GM12878 (cell line): Measurements from ENCODE around the gene AASDH. TPM values are rescaled to one million over a fixed set of nuclear protein-coding genes. Genes with fewer than 3 reads are reported as not detected.

Source experiments
- ATAC-seq: fragments of 200-7000 bp; cut with Tn5 transposase; 3 replicates; pipeline ENCODE4 v1.9.1; 2020; ENCODE audit warnings: mild to moderate bottlenecking, moderate library complexity
- BruUV-seq: library from RNA; stranded (reverse); fragments of 400-500 nt; replicated peaks from 2 replicates; lab custom pipeline; 2021; lab: Mats Ljungman, UMichigan
- CTCF ChIA-PET: fragments of 300-600 bp; sonication (Branson Sonifier 250); formaldehyde crosslinking; extraction: SDS; loops from one replicate; lab custom pipeline; 2021; ENCODE audit warnings: inconsistent platforms; lab: Yijun Ruan, JAX
- POLR2A ChIA-PET: fragments of 350-600 bp; formaldehyde crosslinking; extraction: SDS; loops from one replicate; lab custom pipeline; 2021; ENCODE audit warnings: inconsistent platforms; lab: Charles Lee
- RAD21 ChIA-PET: fragments of 300-600 bp; sonication (Branson Sonifier 250); formaldehyde crosslinking; loops from one replicate; lab custom pipeline; 2023; ENCODE audit warnings: antibody characterized with exemption; ENCODE audit not compliant: unreplicated experiment; lab: Charles Lee
- SMC1A ChIA-PET: fragments of 300-600 bp; sonication (Branson Sonifier 250); formaldehyde crosslinking; loops from one replicate; lab custom pipeline; 2023; ENCODE audit not compliant: unreplicated experiment, uncharacterized antibody; lab: Charles Lee
- DNase-seq: peaks from one replicate; pipeline ENCODE4 v3.0.0-alpha.2; 2011; ENCODE audit warnings: low read depth, low spot score
- FAIRE-seq: peaks from 3 replicates; lab custom pipeline; 2011; peaks lifted over from hg19 to GRCh38; lab: Jason Lieb, UNC
- H2AFZ ChIP-seq: 2 replicates; pipeline ENCODE4 v1.6.0; 2011; ENCODE audit warnings: low read depth, low read length, control low read depth; ENCODE audit not compliant: control insufficient read depth
- H3K27ac ChIP-seq: 2 replicates; pipeline ENCODE4 v1.5.1; 2011; ENCODE audit warnings: control low read depth; ENCODE audit not compliant: control insufficient read depth, insufficient read depth
- H3K27me3 ChIP-seq, 2 experiments: replicated peaks in 1 of 2; 2 replicates each; pipeline versions ENCODE4 v1.6.0 to v1.6.1; 2011; ENCODE audit warnings: low read length in 1 of 2; ENCODE audit not compliant: control insufficient read depth in 2 of 2, insufficient read depth in 2 of 2
- H3K36me3 ChIP-seq, 2 experiments: 2 replicates each; pipeline ENCODE4 v1.5.1; 2011; ENCODE audit warnings: low read length in 1 of 2; ENCODE audit not compliant: control insufficient read depth in 2 of 2, insufficient read depth in 2 of 2
- H3K4me1 ChIP-seq: 2 replicates; pipeline ENCODE4 v1.6.1; 2011; ENCODE audit warnings: mild to moderate bottlenecking, low read length, moderate library complexity, mixed read lengths; ENCODE audit not compliant: control insufficient read depth, insufficient read depth
- H3K4me2 ChIP-seq: 2 replicates; pipeline ENCODE4 v1.6.0; 2011; ENCODE audit warnings: control low read depth; ENCODE audit not compliant: control insufficient read depth, insufficient read depth
- H3K4me3 ChIP-seq: fragments of 200-600 bp; sonication (generic); 2 replicates; pipeline ENCODE4 v1.5.1; 2016
- H3K79me2 ChIP-seq: 2 replicates; pipeline ENCODE4 v1.6.0; 2011; ENCODE audit warnings: low read length; ENCODE audit not compliant: control insufficient read depth, insufficient read depth
- H3K9ac ChIP-seq: 2 replicates; pipeline ENCODE4 v1.8.0; 2011; ENCODE audit warnings: low read length, control low read depth, mixed read lengths; ENCODE audit not compliant: control insufficient read depth, insufficient read depth
- H3K9me3 ChIP-seq: replicated peaks from 3 replicates; pipeline ENCODE4 v1.5.1; 2011; ENCODE audit warnings: mild to moderate bottlenecking, low read length; ENCODE audit not compliant: control insufficient read depth, insufficient read depth
- H4K20me1 ChIP-seq: 2 replicates; pipeline ENCODE4 v1.6.0; 2011; ENCODE audit not compliant: control insufficient read depth, insufficient read depth
- BCL11A ChIP-seq: IDR thresholded peaks from 2 replicates; pipeline ENCODE4 v1.6.1; 2011; ENCODE audit warnings: low read depth, low read length
- CHD2 ChIP-seq: IDR thresholded peaks from 2 replicates; pipeline ENCODE4 v1.6.1; 2011; ENCODE audit warnings: low read depth, low read length, improper control_type of control experiment, borderline replicate concordance
- FOXM1 ChIP-seq: IDR thresholded peaks from 2 replicates; pipeline ENCODE4 v1.6.1; 2012; ENCODE audit warnings: low read depth, mild to moderate bottlenecking, inconsistent platforms, low read length, moderate library complexity
- GABPA ChIP-seq: IDR thresholded peaks from 2 replicates; pipeline ENCODE4 v1.6.1; 2014; ENCODE audit warnings: antibody characterized with exemption, low read depth, mild to moderate bottlenecking, inconsistent platforms
- TARDBP ChIP-seq: IDR thresholded peaks from 2 replicates; pipeline ENCODE4 v1.6.1; 2016; ENCODE audit warnings: borderline replicate concordance
- WGBS: methylation state at CpG from one replicate; pipeline ENCODE4 v1.1.6; 2016; ENCODE audit warnings: low lambda C conversion rate; ENCODE audit not compliant: insufficient replicate concordance, insufficient coverage; ENCODE audit errors: missing lambda C conversion rate; 5-methylcytosine and 5-hydroxymethylcytosine counted together
- in situ Hi-C: fragments of 300-500 bp; cut with MboI; formaldehyde crosslinking; loops from 9 replicates; pipeline ENCODE4 v1.14.3; 2018; ENCODE audit warnings: mixed read lengths
- intact Hi-C: fragments of 100-400 bp; cut with micrococcal nuclease; formaldehyde crosslinking; loops from one replicate; pipeline ENCODE4 v1.14.2; 2022; ENCODE audit not compliant: unreplicated experiment
- polyA plus RNA-seq, 11 experiments: library from polyadenylated mRNA; depleted of rRNA in 4 of 11; unstranded in 6 of 11; stranded (reverse) in 5 of 11; fragments of >200 nt; fragmentation: Nextera tagmentation in 4 of 11; fragmentation: Illumina TruSeq in 1 of 11; extraction: Ambion mirVana in 4 of 11; extraction: Trizol in 1 of 11; gene quantifications; 1 replicate in 1 of 11; 2 replicates in 10 of 11; pipeline versions ENCODE4 v1.2.1 to v1.2.3, GENCODE V29; 2011 to 2016; ENCODE audit warnings: inconsistent platforms in 2 of 11, missing spikeins in 2 of 11, low read depth in 1 of 11
- total RNA-seq, 4 experiments: library from RNA; depleted of rRNA in 3 of 4; stranded (reverse); fragments of >200 nt in 3 of 4; fragmentation: Illumina TruSeq in 1 of 4; extraction: Trizol in 1 of 4; gene quantifications; 2 replicates each; pipeline versions ENCODE4 v1.2.1 to v1.2.3, GENCODE V29; 2013 to 2021
- TF ChIP-seq, protein P1 (sequence below): fragments of 450-650 bp; IDR thresholded peaks from 2 replicates; pipeline ENCODE4 v1.6.1; 2017; ENCODE audit warnings: antibody characterized with exemption, mild to moderate bottlenecking, moderate library complexity
- TF ChIP-seq, protein P2 (sequence below): IDR thresholded peaks from 2 replicates; pipeline ENCODE4 v1.6.1; 2012; ENCODE audit warnings: low read depth, low read length, improper control_type of control experiment

The AASDH gene
- total and polyA plus RNA-seq, 10 of the 15 experiments (the other 5 are each of a cell fraction or from before 2014, with no cell fraction given): 7.3 to 19.1 (median 11.3) TPM

DNA sequence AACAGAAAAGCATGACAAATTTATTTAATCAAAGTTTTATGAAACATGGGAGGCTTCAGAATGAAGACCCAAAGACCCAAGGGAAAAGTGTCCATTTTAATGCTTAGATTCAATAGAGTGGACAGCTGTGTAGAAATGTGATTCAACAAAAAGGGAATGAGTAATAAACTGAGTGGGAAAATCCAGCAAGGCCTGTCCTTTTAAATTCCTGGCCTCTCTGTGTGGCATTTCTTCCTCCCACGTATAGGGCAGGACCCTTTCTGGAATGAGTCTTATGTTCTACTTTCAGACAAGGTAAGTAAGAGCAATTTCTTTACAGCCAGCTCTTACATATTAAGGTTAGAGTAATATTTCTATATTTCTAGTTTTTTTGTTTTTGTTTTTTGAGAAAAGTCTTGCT, 14.5 kb downstream of the AASDH start:
- Histone ChIP-seq H3K27me3 (no peaks in the 10 kb centered on the region), H3K79me2 (no peaks in the 10 kb centered on the region), H2AFZ (no peak overlapping the region), H3K4me1 (no peaks in the 10 kb centered on the region), H3K4me3 (no peak overlapping the region), H3K9me3 (no peaks in the 10 kb centered on the region), H3K27ac (no peak overlapping the region), H3K9ac (no peak overlapping the region), H3K4me2 (no peak overlapping the region), H4K20me1 (no peaks in the 10 kb centered on the region), H3K36me3 (no peaks in the 10 kb centered on the region)
- ChIA-PET POLR2A (no interaction called here), CTCF (no interaction called here), SMC1A (no interaction called here), RAD21 (no interaction called here)
- DNase-seq: no peak
- intact Hi-C loops: no loop called here
- no peak for FAIRE-seq
- 0% methylated on average over 1 of the region's 1 CpG for WGBS
- TF ChIP-seq, protein P1, sequence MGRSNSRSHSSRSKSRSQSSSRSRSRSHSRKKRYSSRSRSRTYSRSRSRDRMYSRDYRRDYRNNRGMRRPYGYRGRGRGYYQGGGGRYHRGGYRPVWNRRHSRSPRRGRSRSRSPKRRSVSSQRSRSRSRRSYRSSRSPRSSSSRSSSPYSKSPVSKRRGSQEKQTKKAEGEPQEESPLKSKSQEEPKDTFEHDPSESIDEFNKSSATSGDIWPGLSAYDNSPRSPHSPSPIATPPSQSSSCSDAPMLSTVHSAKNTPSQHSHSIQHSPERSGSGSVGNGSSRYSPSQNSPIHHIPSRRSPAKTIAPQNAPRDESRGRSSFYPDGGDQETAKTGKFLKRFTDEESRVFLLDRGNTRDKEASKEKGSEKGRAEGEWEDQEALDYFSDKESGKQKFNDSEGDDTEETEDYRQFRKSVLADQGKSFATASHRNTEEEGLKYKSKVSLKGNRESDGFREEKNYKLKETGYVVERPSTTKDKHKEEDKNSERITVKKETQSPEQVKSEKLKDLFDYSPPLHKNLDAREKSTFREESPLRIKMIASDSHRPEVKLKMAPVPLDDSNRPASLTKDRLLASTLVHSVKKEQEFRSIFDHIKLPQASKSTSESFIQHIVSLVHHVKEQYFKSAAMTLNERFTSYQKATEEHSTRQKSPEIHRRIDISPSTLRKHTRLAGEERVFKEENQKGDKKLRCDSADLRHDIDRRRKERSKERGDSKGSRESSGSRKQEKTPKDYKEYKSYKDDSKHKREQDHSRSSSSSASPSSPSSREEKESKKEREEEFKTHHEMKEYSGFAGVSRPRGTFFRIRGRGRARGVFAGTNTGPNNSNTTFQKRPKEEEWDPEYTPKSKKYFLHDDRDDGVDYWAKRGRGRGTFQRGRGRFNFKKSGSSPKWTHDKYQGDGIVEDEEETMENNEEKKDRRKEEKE: no peak
- TF ChIP-seq FOXM1: no peak
- no peak for TF ChIP-seq BCL11A
- TF ChIP-seq CHD2: no peak
- no peak for TF ChIP-seq GABPA
- TF ChIP-seq, protein P2, sequence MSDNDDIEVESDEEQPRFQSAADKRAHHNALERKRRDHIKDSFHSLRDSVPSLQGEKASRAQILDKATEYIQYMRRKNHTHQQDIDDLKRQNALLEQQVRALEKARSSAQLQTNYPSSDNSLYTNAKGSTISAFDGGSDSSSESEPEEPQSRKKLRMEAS: no peak
- no peak for TF ChIP-seq TARDBP
- in situ Hi-C loops: no loop called here
- no TSS peak for BruUV-seq
- ATAC-seq: no peak
